ENCODE results near the gene FOXD4L5.
"Not testable (repeated sequence)": the region's sequence is repeated elsewhere in the genome, so short reads cannot be mapped to it uniquely, and the experiment has no call there.

The FOXD4L5 gene

GRCh38 chr9:65285109-65285508, at the start of gene FOXD4L5:
Gene FOXD4L5, minus strand, starts transcription at chr9:65285209. Its CDS starts 832 bp downstream, at chr9:65284377.
- DNase-seq (ENCODE audit: low read depth in 2 of 2), result not testable (repeated sequence)

- DNase-seq (ENCODE audit: low read depth in 2 of 2), result not testable (repeated sequence)
Measured at GRCh38 chr9:65283943-65284342, 1.1 kb downstream of the FOXD4L5 start.

GRCh38 chr9:65282976-65283375, 2.0 kb downstream of the FOXD4L5 start:
- not testable (repeated sequence) for DNase-seq (ENCODE audit: low read depth in 2 of 2)

All from stimulated activated CD4-positive, alpha-beta T cell treated with anti-CD3 and anti-CD28 coated beads, Interleukin-12 subunit alpha, Interleukin-12 subunit beta, amount 100 ng/mL, for 24 hours (primary cell).